ENCODE results near the gene EIPR1. TPM values are rescaled to one million over a fixed set of nuclear protein-coding genes. Genes with fewer than 3 reads are reported as not detected.

Gene EIPR1
- total and polyA plus RNA-seq, 2 of the 4 experiments (the other 2 are of a cell fraction), result 46.5 to 67.4 TPM

DNA sequence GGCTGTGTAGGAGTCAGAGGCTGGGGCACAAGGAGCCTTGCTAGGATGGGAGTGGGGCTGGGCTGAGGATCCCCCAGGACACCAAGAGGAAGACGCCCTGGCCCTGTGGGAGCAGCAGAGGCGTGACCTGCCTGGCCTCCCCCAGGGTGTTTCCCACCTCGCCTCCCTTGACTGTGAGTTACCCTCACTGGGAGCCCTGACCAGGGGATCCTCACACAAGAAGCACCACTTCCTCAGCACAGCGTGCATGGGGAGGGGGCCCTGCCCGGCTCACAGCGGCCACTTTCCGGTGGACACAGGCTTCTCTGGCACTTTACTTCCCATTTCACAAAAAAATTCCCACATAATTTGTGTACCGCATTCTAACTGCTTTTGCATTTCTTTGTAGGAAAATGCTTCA, 187.7 kb downstream of the EIPR1 start:
- H3K27ac ChIP-seq (ENCODE audit: insufficient read depth, low read length), result no peak overlapping the region
- in situ Hi-C loops (cut with MboI; ENCODE audit: low sequenced_read_pairs), result no loop called here

More for the DNA sequence above, 187.7 kb downstream of the EIPR1 start:
- dilution Hi-C loops (cut with HindIII; ENCODE audit: low sequenced_read_pairs, unreplicated experiment) (no loop called here), intact Hi-C loops (cut with micrococcal nuclease) (no loop called here)
- H2BK15ac ChIP-seq (ENCODE audit: low read depth, low read length), result no peak overlapping the region
- H4K8ac ChIP-seq (ENCODE audit: low read depth in 2 of 2, low read length in 2 of 2), result no peak overlapping the region
- BruUV-seq (replicated peaks), result no TSS peak
- no peak for DNase-seq
- H4K91ac ChIP-seq (ENCODE audit: insufficient read depth, low read depth, low read length), result no peak overlapping the region
- H2BK20ac ChIP-seq (ENCODE audit: low read depth, low read length), result no peak overlapping the region
- peaks cover 3% of the 10 kb centered on the region for H3K9me1 ChIP-seq (ENCODE audit: insufficient read depth, low read length)
- no peak overlapping the region for H2BK120ac ChIP-seq (ENCODE audit: low read depth, low read length)
- H3K36me3 ChIP-seq (ENCODE audit: control insufficient read depth, insufficient read depth, low read length), result peaks cover 10% of the 10 kb centered on the region
- no peak overlapping the region for H2AFZ ChIP-seq (replicated peaks; ENCODE audit: low read length, poor library complexity)
- WGBS, 2 experiments (ENCODE audit: extremely low coverage in 2 of 2, insufficient read length in 1 of 2), result 80% methylated on average over 1 of the region's 8 CpGs; no CpG with 5 or more reads in 1 of the 2 experiments
- CTCF ChIA-PET, result no interaction called here
- POLR2A ChIA-PET (ENCODE audit: unreplicated experiment), result no interaction called here
- H3K9ac ChIP-seq (ENCODE audit: low read depth, low read length), result no peak overlapping the region
- H4K5ac ChIP-seq (ENCODE audit: low read depth, low read length), result no peak overlapping the region
- no peak for TF ChIP-seq RCOR1 (IDR thresholded peaks at IDR 0.05; ENCODE audit: insufficient replicate concordance, low read length)
- no peak for TF ChIP-seq RAD21 (IDR thresholded peaks at IDR 0.05; ENCODE audit: low read length)
- TF ChIP-seq, protein P1, sequence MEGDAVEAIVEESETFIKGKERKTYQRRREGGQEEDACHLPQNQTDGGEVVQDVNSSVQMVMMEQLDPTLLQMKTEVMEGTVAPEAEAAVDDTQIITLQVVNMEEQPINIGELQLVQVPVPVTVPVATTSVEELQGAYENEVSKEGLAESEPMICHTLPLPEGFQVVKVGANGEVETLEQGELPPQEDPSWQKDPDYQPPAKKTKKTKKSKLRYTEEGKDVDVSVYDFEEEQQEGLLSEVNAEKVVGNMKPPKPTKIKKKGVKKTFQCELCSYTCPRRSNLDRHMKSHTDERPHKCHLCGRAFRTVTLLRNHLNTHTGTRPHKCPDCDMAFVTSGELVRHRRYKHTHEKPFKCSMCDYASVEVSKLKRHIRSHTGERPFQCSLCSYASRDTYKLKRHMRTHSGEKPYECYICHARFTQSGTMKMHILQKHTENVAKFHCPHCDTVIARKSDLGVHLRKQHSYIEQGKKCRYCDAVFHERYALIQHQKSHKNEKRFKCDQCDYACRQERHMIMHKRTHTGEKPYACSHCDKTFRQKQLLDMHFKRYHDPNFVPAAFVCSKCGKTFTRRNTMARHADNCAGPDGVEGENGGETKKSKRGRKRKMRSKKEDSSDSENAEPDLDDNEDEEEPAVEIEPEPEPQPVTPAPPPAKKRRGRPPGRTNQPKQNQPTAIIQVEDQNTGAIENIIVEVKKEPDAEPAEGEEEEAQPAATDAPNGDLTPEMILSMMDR (conservative IDR thresholded peaks at IDR 0.05; ENCODE audit: low read depth, low read length), result no peak
- TF ChIP-seq, protein P2, sequence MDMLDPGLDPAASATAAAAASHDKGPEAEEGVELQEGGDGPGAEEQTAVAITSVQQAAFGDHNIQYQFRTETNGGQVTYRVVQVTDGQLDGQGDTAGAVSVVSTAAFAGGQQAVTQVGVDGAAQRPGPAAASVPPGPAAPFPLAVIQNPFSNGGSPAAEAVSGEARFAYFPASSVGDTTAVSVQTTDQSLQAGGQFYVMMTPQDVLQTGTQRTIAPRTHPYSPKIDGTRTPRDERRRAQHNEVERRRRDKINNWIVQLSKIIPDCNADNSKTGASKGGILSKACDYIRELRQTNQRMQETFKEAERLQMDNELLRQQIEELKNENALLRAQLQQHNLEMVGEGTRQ (IDR thresholded peaks at IDR 0.05; ENCODE audit: low read depth, low read length), result no peak
- no peaks in the 10 kb centered on the region for H4K20me1 ChIP-seq (ENCODE audit: insufficient read depth, low read length)
- H3K18ac ChIP-seq (ENCODE audit: low read depth, low read length), result no peak overlapping the region
- no peak overlapping the region for H2BK5ac ChIP-seq (ENCODE audit: low read depth, low read length, poor library complexity, severe bottlenecking)
- no peaks in the 10 kb centered on the region for H3K27me3 ChIP-seq (ENCODE audit: control insufficient read depth, insufficient read depth, low read length)
- no peaks in the 10 kb centered on the region for H3K9me3 ChIP-seq (ENCODE audit: control insufficient read depth, insufficient read depth, low read length)
- no peaks in the 10 kb centered on the region for H3K79me1 ChIP-seq (ENCODE audit: low read depth in 1 of 2, low read length in 2 of 2)
- ATAC-seq (ENCODE audit: low read depth), result no peak
- H2AK5ac ChIP-seq (ENCODE audit: low read depth, low read length), result no peak overlapping the region
- H3K23ac ChIP-seq (ENCODE audit: low read depth, low read length), result no peak overlapping the region
- H3K4me1 ChIP-seq (ENCODE audit: control insufficient read depth, insufficient read depth, low read length), result peaks cover 6% of the 10 kb centered on the region; the same call in 1 of the 2 replicates
- no peak overlapping the region for H3K56ac ChIP-seq (ENCODE audit: extremely low read depth, insufficient read depth, low read length)
- no peak overlapping the region for H3K14ac ChIP-seq (replicated peaks; ENCODE audit: low read depth, low read length)
- H3K4me3 ChIP-seq (ENCODE audit: insufficient read depth, low read depth, low read length), result no peak overlapping the region
- no peak overlapping the region for H3K4me2 ChIP-seq (ENCODE audit: low read depth, low read length)
- no peak overlapping the region for H3K4ac ChIP-seq (ENCODE audit: low read depth, low read length)
- H2AK9ac ChIP-seq (replicated peaks; ENCODE audit: low read depth, low read length, poor library complexity), result no peak overlapping the region

Data from IMR-90 (cell line).